Muscle of leg (tissue), 11 donors: ENCODE results near the gene PIGH. TPM values are rescaled to one million over a fixed set of nuclear protein-coding genes. Genes with fewer than 3 reads are reported as not detected.

Source experiments
- DNase-seq: peaks from one replicate; pipeline ENCODE4 v3.0.0; 2013
- H3K27ac ChIP-seq: one replicate; pipeline ENCODE4 v1.5.1; 2013; ENCODE audit warnings: mild to moderate bottlenecking, low read length, control low read depth
- H3K27me3 ChIP-seq: one replicate; pipeline ENCODE4 v1.6.1; 2013; ENCODE audit warnings: low read length; ENCODE audit not compliant: control insufficient read depth, insufficient read depth
- H3K36me3 ChIP-seq: one replicate; pipeline ENCODE4 v1.6.1; 2013; ENCODE audit warnings: low read length; ENCODE audit not compliant: control insufficient read depth, insufficient read depth
- H3K4me1 ChIP-seq: one replicate; pipeline ENCODE4 v1.6.1; 2013; ENCODE audit warnings: low read length; ENCODE audit not compliant: control insufficient read depth, insufficient read depth
- H3K4me3 ChIP-seq: one replicate; pipeline ENCODE4 v1.5.1; 2013; ENCODE audit warnings: low read length, control low read depth
- H3K9me3 ChIP-seq: replicated peaks from 2 replicates; pipeline ENCODE4 v1.6.1; 2013; ENCODE audit warnings: low read depth, low read length; ENCODE audit not compliant: control insufficient read depth
- WGBS: methylation state at CpG from one replicate; pipeline ENCODE4 v1.1.5; 2013; ENCODE audit warnings: missing lambda C conversion rate; ENCODE audit not compliant: insufficient coverage; 5-methylcytosine and 5-hydroxymethylcytosine counted together
- polyA plus RNA-seq, 8 donors: library from polyadenylated mRNA; unstranded; fragments of 120-200 nt; gene quantifications; one replicate each; pipeline versions ENCODE4 v1.2.1 to v1.2.3, GENCODE V29; 2013; ENCODE audit warnings: inconsistent platforms in 1 of 8, low replicate concordance in 1 of 8; ENCODE audit not compliant: insufficient read length in 8 of 8, insufficient read depth in 1 of 8
- total RNA-seq: library from RNA; stranded (reverse); fragments of 120-200 nt; gene quantifications from one replicate; pipeline ENCODE4 v1.2.4, GENCODE V29; 2013

Gene PIGH
- total and polyA plus RNA-seq, 9 donors, result 9.8 to 14.8 (median 12.9) TPM

DNA sequence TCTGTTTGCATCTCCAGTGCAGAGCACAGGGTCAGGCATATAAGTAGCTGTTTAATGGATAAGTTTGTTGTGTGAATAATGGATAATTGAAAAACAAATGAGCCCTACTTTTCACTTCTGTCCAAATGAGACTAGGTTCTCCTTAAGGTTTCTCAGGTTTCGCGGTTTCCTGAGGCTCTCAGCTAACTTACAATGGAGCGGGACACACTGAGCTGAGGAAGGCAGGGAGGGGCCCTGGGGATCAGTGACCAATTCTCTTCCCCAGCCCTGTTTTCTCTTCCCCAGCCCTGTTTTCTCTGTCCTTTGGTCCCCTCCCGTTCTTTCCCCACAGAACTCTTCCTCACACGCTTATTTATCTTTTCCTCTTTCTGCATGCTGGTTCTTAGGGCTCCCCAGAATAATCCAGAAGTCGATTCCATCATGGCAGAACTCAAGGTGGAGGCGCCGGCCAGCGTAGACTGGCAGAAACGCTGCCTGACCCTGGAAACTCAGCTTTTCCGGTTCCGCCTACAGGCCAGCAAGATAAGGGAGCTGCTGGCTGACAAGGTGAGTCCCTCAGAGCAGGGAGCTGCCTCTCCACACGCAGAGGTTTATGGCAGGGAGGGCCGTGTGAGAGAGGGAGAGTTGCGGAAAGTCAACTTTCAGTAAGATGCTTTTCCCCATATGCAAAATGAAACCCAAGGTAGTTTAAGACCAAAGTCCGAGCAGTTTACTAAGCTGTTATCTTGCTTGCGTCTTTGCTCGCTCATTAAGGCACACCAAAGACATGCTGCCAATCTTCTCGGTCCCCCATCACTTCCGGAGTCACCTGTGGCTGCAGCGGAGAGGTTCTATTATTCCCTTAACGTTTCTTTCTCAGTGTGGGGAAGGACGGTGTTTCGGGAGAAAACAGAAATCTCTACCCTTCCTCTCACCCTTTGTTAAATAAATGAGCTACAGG, 58.4 kb downstream of the PIGH start:
- Histone ChIP-seq H3K4me1 (no peaks in the 10 kb centered on the region), H3K9me3 (no peaks in the 10 kb centered on the region), H3K27ac (no peak overlapping the region), H3K36me3 (no peaks in the 10 kb centered on the region), H3K27me3 (peaks cover 15% of the 10 kb centered on the region), H3K4me3 (no peak overlapping the region)
- DNase-seq, result no peak
- 30% methylated on average over 13 of the region's 24 CpGs for WGBS

Other genes with a start within 250 kb of the PIGH start
- gene ATP6V1D, start 240.5 kb downstream of the PIGH start, total RNA-seq, result 63.4 TPM
- 10 to 100 TPM; 60.9 to 80.6 (median 69.8) TPM for gene ATP6V1D, start 240.5 kb downstream of the PIGH start, polyA plus RNA-seq
- 90.0 TPM for gene EIF2S1, start 239.9 kb downstream of the PIGH start, total RNA-seq
- gene EIF2S1, start 239.9 kb downstream of the PIGH start, polyA plus RNA-seq, result 10 to 100 TPM; 60.3 to 97.4 (median 91.3) TPM
- gene PLEK2, start 188.1 kb downstream of the PIGH start, total RNA-seq, result 0.22 TPM
- 1 to 10 TPM in 3 of 8 donors, under 1 TPM in 5; 0.44 to 3.0 (median 0.88) TPM for gene PLEK2, start 188.1 kb downstream of the PIGH start, polyA plus RNA-seq
- 0.40 TPM for gene TMEM229B, start 111.5 kb downstream of the PIGH start, total RNA-seq
- gene TMEM229B, start 111.5 kb downstream of the PIGH start, polyA plus RNA-seq, result under 1 TPM; 0.23 to 0.62 (median 0.43) TPM
- 0.75 TPM for gene PLEKHH1, start 67.0 kb downstream of the PIGH start, total RNA-seq
- 1 to 10 TPM in 6 of 8 donors, under 1 TPM in 2; 0.58 to 3.5 (median 1.4) TPM for gene PLEKHH1, start 67.0 kb downstream of the PIGH start, polyA plus RNA-seq
- 1.0 TPM for gene ARG2, start 19.7 kb upstream of the PIGH start, total RNA-seq
- 1 to 10 TPM; 1.2 to 3.1 (median 2.0) TPM for gene ARG2, start 19.7 kb upstream of the PIGH start, polyA plus RNA-seq
- gene VTI1B, start 74.4 kb upstream of the PIGH start, total RNA-seq, result 52.8 TPM
- 10 to 100 TPM; 71.0 to 85.0 (median 79.1) TPM for gene VTI1B, start 74.4 kb upstream of the PIGH start, polyA plus RNA-seq
- gene RDH11, start 95.5 kb upstream of the PIGH start, total RNA-seq, result 43.3 TPM
- gene RDH11, start 95.5 kb upstream of the PIGH start, polyA plus RNA-seq, result 10 to 100 TPM; 40.6 to 51.5 (median 44.4) TPM
- 0.40 TPM for gene RDH12, start 101.6 kb upstream of the PIGH start, total RNA-seq
- gene RDH12, start 101.6 kb upstream of the PIGH start, polyA plus RNA-seq, result 1 to 10 TPM in 2 of 8 donors, under 1 TPM in 6; 0.30 to 1.2 (median 0.65) TPM
- gene ZFYVE26, start 216.3 kb upstream of the PIGH start, total RNA-seq, result 12.9 TPM
- gene ZFYVE26, start 216.3 kb upstream of the PIGH start, polyA plus RNA-seq, result 10 to 100 TPM in 7 of 8 donors, 1 to 10 TPM in 1; 9.4 to 16.8 (median 12.2) TPM
- gene RAD51B, start 219.5 kb upstream of the PIGH start, total RNA-seq, result 16.5 TPM
- 1 to 10 TPM; 6.0 to 9.3 (median 7.2) TPM for gene RAD51B, start 219.5 kb upstream of the PIGH start, polyA plus RNA-seq